GM21390 (cell line): ENCODE results near the gene DDX23.
"Not testable (repeated sequence)": the region's sequence is repeated elsewhere in the genome, so short reads cannot be mapped to it uniquely, and the experiment has no call there.

Source experiments
- ATAC-seq: cut with Tn5 transposase; IDR thresholded peaks from one replicate; pipeline ENCODE4 v1.9.1; 2021; ENCODE audit not compliant: unreplicated experiment

DDX23 gene

DNA sequence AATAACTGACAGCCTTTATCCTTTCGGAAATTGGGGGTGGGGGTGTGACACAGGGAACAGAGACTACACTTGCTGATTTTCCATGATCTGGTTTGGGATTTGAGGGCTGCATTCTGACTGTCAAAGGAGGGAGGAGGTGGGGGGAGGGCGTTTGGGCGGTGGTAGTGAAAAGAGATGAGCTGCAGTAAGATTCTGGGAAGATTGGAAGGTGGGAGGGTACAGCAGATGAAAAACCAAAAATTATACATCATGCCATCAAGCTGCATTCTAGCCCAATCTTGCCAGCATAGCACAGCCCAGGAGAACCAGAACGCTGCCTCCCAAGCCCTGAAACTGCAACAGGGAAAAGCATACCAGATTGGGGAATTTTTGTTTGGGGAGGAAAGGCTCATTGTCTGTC, 11.3 kb upstream of the DDX23 start:
- no peak for ATAC-seq

GRCh38 chr12:48862760-48863159, 10.8 kb upstream of the DDX23 start:
- no peak for ATAC-seq

- no peak for ATAC-seq
Measured at GRCh38 chr12:48861111-48861510, 9.1 kb upstream of the DDX23 start.

- not testable (repeated sequence) for ATAC-seq
Measured at GRCh38 chr12:48860236-48860635, 8.3 kb upstream of the DDX23 start.

DNA sequence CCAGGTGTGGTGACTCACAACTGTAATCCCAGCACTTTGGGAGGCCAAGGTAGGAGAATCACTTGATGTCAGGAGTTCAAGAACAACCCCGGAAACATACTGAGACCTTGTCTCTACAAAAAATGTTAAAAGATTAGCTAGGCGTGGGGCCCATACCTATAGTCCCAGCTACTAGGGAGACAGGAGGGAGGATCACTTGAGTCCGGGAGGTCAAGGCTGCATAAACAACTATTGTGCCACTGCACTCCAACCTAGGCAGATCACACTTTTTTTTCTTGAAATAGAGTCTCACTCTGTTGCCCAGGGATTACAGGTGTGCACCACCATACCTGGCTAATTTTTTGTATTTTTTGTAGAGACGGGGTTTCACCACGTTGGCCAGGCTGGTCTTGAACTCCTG, 7.6 kb upstream of the DDX23 start:
- ATAC-seq = no peak

- no peak for ATAC-seq
Measured at GRCh38 chr12:48858043-48858442, 6.1 kb upstream of the DDX23 start.

GRCh38 chr12:48857278-48857994, 5.5 kb upstream of the DDX23 start:
- no peak for ATAC-seq

GRCh38 chr12:48856379-48856778, 4.4 kb upstream of the DDX23 start:
- ATAC-seq = no peak

GRCh38 chr12:48854932-48855331, 3.0 kb upstream of the DDX23 start:
- not testable (repeated sequence) for ATAC-seq

DNA sequence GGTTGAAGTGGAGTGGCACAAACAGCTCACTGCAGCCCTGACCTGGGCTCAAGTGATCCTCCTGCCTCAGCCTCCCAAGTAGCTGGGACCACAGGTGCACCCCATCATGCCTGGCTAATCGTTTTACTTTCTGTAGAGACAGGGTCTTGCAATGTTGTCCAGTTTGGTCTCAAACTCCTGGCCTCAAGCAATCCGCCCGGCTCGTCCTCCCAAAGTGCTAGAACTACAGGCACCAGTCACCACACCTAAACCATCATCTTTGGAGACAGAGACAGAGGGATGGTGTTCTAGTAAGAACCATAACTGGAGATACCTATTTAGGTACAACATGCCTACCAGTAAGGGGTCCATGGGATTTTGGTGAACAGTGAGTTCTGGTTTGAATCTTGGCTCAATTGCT, 2.5 kb upstream of the DDX23 start:
- no peak for ATAC-seq

GRCh38 chr12:48852734-48853688, 1.0 kb upstream of the DDX23 start:
- peak; percentile 51 for ATAC-seq

DNA sequence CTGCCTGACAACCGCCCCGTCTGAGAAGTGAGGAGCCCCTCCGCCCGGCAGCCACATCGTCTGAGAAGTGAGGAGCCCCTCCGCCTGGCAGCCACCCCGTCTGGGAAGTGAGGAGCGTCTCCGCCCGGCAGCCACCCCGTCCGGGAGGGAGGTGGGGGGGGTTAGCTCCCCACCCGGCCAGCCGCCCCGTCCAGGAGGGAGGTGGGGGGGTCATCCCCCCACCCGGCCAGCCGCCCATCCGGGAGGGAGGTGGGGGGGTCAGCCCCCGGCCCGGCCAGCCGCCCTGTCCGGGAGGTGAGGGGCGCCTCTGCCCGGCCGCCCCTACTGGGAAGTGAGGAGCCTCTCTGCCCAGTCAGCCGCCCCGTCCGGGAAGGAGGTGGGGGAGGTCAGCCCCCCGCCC, 9.9 kb downstream of the DDX23 start:
- ATAC-seq = not testable (repeated sequence)

DNA sequence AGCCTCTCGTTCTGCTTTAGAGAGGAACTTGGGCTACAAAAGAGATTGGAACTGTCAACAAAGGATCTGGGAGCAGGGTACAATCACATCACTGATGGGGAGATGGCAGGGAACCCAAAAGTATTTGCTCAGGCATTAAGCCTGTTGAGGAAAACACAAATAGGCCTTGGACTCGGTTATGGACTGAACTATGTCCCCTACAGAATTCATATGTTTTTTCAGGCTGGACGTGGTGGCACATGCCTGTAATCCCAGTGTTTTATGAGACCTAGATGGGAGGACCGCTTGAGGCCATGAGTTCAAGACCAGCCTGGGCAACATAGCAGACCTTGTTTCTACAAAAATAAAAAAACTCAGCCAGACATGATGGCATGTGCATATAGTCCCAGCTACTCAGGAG, 13.9 kb downstream of the DDX23 start:
- no peak for ATAC-seq

- no peak for ATAC-seq
Measured at GRCh38 chr12:48832321-48833060, 19.5 kb downstream of the DDX23 start.

- no peak for ATAC-seq
Measured at GRCh38 chr12:48831257-48831656, 20.7 kb downstream of the DDX23 start.

GRCh38 chr12:48828841-48829575, 23.0 kb downstream of the DDX23 start:
- no peak for ATAC-seq

DNA sequence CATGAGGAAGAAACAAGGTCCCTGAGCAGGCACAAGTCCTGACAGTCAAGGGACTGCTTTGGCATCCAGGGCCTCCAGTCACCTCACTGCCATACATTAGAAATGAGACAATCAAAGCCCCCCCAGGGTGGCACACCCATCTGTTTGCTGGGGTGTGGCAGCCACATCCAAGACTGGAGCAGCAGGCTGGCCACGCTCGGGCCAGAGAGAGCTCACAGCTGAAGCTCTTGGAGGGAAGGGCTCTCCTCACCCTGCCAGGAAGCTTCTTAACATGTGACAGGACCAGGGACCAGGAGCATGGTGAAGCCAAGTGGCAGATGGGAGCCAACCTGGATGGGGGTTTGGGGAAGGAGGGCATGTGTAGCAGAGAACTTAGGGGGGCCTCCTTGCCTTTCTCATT, 23.7 kb downstream of the DDX23 start:
- no peak for ATAC-seq

DNA sequence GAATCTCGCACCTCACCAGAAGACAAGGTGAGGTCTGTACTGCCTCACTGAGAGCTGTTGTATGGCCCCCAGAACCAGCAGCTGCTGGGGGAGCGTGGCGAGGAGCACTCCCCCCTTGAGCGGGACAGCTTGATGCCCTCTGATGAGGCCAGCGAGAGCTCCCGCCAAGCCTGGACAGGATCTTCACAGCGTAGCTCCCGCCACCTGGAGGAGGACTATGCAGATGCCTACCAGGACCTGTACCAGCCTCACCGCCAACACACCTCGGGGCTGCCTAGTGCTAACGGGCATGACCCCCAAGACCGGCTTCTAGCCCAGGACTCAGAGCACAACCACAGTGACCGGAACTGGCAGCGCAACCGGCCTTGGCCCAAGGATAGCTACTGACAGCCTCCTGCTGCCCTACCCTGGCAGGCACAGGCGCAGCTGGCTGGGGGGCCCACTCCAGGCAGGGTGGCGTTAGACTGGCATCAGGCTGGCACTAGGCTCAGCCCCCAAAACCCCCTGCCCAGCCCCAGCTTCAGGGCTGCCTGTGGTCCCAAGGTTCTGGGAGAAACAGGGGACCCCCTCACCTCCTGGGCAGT, 24.4 kb downstream of the DDX23 start:
- ATAC-seq = no peak

DNA sequence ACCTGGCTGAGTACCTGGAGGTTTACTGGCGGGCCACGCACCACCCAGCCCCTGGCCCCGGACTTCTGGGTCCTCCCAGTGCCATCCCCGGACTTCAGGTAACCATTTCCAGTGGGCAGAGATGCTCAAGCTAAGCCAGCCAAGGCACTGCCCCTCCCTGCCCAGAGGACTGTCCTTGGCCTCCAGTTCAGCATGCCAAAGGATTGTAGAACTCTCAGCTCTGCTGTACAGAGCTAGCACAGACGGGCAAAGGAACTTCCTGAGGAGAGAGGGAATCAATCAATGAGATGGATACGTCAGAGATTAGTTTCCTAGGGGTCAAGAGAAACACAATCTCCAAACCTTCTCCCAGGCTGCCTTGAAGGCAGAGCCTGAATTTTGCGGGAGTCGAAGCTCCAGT, 24.9 kb downstream of the DDX23 start:
- ATAC-seq = no peak

GRCh38 chr12:48826209-48826855, 25.6 kb downstream of the DDX23 start:
- ATAC-seq = no peak
